ENCODE data around the gene BFAR. TPM values are rescaled to one million over a fixed set of nuclear protein-coding genes. Genes with fewer than 3 reads are reported as not detected.

BFAR gene, protein sequence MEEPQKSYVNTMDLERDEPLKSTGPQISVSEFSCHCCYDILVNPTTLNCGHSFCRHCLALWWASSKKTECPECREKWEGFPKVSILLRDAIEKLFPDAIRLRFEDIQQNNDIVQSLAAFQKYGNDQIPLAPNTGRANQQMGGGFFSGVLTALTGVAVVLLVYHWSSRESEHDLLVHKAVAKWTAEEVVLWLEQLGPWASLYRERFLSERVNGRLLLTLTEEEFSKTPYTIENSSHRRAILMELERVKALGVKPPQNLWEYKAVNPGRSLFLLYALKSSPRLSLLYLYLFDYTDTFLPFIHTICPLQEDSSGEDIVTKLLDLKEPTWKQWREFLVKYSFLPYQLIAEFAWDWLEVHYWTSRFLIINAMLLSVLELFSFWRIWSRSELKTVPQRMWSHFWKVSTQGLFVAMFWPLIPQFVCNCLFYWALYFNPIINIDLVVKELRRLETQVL
- total RNA-seq: 71.2 and 89.3 TPM in 2 replicates

DNA sequence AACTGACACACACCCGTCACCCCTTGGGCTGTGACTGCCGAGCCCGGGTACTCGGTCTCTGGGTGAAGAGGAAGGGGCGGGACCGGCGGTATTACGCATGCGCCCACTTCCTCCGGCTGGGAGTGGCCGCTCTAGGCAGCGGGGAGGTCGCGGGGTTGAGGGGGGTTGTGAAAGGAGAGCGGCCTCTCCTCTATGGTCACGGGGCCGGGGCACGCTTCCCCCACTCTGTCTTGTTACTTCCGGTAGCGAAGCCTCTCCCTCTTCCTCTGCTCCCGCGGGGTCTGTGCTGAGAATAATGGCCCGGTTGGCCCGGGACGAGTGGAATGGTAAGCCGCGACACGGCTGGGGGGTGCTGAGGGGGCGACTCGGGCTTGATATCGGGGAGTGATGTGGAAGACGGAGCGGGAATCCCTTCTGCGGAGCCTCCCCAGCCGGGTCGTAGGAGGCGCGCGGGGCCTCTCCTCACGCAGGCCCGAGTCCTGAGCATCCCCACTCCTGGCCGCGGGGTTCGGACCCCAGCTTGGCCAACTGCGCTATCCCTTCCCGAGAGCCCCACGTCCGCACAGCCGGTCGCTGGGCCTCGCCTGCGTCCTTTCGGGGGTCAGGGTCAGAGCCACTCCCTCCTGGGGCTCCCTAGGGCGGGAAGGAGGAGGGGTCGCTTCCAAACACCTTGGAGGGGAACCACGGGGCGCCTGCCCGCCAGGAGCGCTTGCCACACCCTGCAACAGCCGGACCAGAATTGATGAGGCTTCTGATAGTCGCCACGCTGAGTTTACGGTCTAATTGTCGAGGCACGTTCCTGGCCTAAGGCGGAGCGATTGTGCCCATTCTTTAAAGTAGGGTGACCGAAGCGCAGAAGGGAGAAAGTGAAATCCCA lies at the start of gene BFAR:
Gene BFAR (plus strand): TSS at position 259 of the 877 bp plus-strand sequence. CDS start 11,396 bp downstream, outside the sequence.

DNA sequence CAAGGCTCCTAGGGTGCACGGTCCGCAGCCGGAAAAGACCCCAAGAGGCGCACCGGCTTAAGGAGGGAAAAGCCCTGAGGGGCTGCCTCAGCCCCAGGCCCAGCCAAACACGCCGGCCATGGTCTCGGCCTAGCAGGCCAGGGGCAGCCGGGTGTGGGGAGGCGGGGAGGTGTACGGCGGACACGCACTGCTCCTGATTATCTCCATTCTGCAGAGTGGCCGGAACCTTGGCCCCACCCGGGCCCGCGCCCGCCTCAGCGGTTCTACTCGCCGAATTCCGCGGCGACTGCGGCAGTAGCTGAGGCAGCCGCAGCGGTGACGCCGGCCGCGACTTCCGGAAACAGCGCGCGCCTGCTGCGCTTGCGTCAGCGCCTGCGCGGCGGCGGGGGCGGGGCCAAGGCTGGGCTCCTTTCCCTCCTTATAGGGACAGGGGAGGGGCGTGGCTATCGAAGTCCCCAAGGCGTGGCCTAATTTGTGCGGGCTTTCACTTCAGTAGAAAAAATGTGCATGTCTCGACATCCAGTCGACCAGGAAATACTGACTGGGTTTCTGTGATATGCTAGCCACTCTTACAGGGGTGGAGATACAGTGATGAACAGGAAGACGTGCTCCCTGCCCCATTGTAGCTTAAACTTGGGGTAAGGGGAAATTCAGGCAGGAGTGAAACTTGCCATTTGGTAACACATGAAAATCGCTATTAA lies 2.7 kb upstream of the BFAR start, which contains the start of gene PARN:
Gene PARN (minus strand): TSS at position 342 of the 701 bp plus-strand sequence. CDS start 135 bp downstream, at position 207.

DNA sequence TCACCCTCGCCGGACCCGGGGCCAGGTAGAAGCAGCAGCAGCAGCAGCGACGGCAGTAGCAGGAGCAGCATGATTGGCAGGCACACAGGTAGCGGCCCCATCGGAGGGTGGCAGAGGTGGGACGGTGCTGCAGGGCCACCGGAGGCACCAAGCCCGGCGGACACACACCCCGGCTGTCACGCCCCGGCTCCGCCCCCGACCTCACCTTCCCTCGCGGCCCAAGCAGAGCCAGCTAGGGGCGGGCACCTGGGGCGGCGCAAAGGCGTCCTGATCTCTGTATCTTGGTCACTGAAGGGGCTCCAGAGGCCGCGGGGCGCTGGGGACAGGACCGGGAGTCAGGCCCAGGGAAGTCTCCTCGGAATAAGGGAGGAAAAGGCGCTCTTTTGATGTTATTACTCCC lies 61.4 kb downstream of the BFAR start, which contains the start of gene PLA2G10:
Gene PLA2G10 (minus strand): TSS at position 180 of the 400 bp plus-strand sequence. CDS start 79 bp downstream, at position 101.

DNA sequence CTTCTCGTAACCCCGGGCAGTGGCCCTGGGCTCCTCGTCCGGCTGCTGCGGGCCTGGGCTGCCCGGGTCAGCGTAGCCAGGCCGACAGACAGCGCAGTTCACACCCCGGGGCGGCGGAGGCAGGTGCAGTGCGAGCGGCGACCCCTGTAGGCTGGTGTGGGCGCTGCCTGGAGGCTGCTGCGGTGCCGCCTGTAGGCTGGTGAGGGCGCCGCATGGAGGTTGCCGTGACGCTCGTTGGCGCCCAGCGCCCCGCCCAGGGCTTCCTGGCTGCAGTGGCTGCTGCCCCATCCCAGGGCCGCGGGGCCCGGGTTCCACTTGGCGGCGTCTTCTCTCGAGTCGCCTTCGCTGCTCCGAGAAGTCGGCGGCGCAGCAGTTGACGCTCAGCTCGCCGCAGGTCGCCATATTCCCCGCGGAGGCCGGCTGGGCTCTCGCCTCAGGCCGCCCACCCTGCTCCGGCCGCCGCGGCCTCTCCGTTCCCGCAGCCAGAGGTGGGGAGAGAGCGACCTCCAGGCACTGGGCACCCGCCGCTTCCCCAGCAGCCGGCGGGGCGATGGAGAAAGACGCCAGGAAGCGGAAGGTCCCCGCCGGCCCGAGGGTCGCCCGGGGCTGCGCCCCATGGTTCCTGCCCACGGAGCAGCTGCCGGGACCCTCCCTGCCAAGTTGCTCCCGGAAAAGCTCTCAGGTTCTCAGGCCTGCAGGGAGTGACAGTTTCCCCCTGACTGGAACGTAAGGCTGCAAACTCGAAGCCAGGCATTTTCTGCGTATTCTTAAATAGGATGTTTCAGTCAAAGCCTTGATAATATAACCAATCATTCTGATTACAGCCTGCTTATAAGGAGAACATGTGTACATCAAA lies 70.6 kb downstream of the BFAR start, which contains the start of gene NPIPA3:
Gene NPIPA3 (plus strand): TSS at position 256 of the 856 bp plus-strand sequence. CDS start 5,533 bp downstream, outside the sequence.

Other genes starting within 250 kb of the BFAR start
- 25.1 and 25.3 TPM in 2 replicates for gene PARN, start 2.7 kb upstream of the BFAR start, total RNA-seq
- not detected in 2 replicates for gene PLA2G10, start 61.4 kb downstream of the BFAR start, total RNA-seq
- 0.24 and 0.52 TPM in 2 replicates for gene NPIPA3, start 70.5 kb downstream of the BFAR start, total RNA-seq
- not detected in 2 replicates for gene NPIPA2, start 109.6 kb downstream of the BFAR start, total RNA-seq
- 82.9 and 95.3 TPM in 2 replicates for gene NOMO1, start 200.8 kb downstream of the BFAR start, total RNA-seq

All from epithelial cell of alveolus of lung (primary cell).